Testis (tissue), 2 donors: ENCODE results near the gene KLHL14.

Experiments used
- CTCF ChIP-seq, 3 experiments: fragments of 450-650 bp in 2 of 3; fragments of 200-600 bp in 1 of 3; sonication (generic) in 1 of 3; IDR thresholded peaks; one replicate each; pipeline ENCODE4 v1.5.1; 2016 to 2019; ENCODE audit warnings: antibody characterized with exemption in 3 of 3, mild to moderate bottlenecking in 2 of 3, moderate library complexity in 1 of 3
- POLR2A ChIP-seq: fragments of 450-650 bp; IDR thresholded peaks from one replicate; pipeline ENCODE4 v1.6.1; 2017; ENCODE audit warnings: antibody characterized with exemption, mild to moderate bottlenecking, moderate library complexity

- no peak for TF ChIP-seq CTCF (IDR thresholded peaks at IDR 0.05)
- no peak for TF ChIP-seq POLR2A
These were observed 148.6 kb downstream of the KLHL14 start for GRCh38 chr18:32624182-32624723.
